Measurements from ENCODE around the gene EIF2AK3. TPM values are rescaled to one million over a fixed set of nuclear protein-coding genes. Genes with fewer than 3 reads are reported as not detected.

EIF2AK3 gene
- total and polyA plus RNA-seq, 10 of the 15 experiments (the other 5 are each of a cell fraction or from before 2014, with no cell fraction given) = 5.0 to 44.7 (median 22.4) TPM

DNA sequence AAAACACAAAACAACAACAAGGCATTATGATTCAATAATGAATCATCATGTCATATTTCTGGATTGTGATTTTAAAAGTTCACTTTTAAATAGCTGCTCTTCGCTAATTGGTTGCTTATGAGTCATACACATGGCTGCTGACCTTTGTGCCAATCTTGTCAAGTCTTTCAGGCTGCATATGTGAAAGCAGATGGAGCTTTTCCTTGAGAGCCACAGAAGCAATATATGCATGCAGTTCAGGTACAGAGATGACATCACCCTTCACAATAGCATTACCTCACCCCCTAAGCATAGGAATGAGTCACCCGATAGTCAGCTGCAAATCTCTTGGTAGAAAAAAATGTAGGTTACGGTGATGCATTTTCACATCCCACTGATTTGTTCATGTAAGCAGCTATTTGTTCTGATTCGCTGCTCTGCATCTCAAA, 27.2 kb downstream of the EIF2AK3 start (continued):
- TF ChIP-seq, protein P1, sequence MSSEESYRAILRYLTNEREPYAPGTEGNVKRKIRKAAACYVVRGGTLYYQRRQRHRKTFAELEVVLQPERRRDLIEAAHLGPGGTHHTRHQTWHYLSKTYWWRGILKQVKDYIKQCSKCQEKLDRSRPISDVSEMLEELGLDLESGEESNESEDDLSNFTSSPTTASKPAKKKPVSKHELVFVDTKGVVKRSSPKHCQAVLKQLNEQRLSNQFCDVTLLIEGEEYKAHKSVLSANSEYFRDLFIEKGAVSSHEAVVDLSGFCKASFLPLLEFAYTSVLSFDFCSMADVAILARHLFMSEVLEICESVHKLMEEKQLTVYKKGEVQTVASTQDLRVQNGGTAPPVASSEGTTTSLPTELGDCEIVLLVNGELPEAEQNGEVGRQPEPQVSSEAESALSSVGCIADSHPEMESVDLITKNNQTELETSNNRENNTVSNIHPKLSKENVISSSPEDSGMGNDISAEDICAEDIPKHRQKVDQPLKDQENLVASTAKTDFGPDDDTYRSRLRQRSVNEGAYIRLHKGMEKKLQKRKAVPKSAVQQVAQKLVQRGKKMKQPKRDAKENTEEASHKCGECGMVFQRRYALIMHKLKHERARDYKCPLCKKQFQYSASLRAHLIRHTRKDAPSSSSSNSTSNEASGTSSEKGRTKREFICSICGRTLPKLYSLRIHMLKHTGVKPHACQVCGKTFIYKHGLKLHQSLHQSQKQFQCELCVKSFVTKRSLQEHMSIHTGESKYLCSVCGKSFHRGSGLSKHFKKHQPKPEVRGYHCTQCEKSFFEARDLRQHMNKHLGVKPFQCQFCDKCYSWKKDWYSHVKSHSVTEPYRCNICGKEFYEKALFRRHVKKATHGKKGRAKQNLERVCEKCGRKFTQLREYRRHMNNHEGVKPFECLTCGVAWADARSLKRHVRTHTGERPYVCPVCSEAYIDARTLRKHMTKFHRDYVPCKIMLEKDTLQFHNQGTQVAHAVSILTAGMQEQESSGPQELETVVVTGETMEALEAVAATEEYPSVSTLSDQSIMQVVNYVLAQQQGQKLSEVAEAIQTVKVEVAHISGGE (CRISPR knock-in tag; IDR thresholded peaks at IDR 0.05) = no peak
- TF ChIP-seq, protein P2, sequence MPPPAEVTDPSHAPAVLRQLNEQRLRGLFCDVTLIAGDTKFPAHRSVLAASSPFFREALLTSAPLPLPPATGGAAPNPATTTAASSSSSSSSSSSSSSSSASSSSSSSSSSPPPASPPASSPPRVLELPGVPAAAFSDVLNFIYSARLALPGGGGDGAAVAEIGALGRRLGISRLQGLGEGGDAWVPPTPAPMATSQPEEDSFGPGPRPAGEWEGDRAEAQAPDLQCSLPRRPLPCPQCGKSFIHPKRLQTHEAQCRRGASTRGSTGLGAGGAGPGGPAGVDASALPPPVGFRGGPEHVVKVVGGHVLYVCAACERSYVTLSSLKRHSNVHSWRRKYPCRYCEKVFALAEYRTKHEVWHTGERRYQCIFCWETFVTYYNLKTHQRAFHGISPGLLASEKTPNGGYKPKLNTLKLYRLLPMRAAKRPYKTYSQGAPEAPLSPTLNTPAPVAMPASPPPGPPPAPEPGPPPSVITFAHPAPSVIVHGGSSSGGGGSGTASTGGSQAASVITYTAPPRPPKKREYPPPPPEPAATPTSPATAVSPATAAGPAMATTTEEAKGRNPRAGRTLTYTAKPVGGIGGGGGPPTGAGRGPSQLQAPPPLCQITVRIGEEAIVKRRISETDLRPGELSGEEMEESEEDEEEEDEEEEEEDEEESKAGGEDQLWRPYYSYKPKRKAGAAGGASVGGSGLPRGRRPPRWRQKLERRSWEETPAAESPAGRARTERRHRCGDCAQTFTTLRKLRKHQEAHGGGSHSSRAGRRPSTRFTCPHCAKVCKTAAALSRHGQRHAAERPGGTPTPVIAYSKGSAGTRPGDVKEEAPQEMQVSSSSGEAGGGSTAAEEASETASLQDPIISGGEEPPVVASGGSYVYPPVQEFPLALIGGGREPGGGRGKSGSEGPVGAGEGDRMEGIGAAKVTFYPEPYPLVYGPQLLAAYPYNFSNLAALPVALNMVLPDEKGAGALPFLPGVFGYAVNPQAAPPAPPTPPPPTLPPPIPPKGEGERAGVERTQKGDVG (CRISPR knock-in tag; IDR thresholded peaks at IDR 0.05) = no peak
- no peak for TF ChIP-seq SMARCA5 (IDR thresholded peaks at IDR 0.05)
- TF ChIP-seq ESRRA (IDR thresholded peaks at IDR 0.05; ENCODE audit: low read length) = 0 out of 2 replicates have a peak, but pooled peaks have one; percentile 33
- TF ChIP-seq RAD21 (IDR thresholded peaks at IDR 0.05; ENCODE audit: insufficient read depth, low read depth, low read length) = 0 out of 2 replicates have a peak, but pooled peaks have one; percentile 4
- TF ChIP-seq, protein P3, sequence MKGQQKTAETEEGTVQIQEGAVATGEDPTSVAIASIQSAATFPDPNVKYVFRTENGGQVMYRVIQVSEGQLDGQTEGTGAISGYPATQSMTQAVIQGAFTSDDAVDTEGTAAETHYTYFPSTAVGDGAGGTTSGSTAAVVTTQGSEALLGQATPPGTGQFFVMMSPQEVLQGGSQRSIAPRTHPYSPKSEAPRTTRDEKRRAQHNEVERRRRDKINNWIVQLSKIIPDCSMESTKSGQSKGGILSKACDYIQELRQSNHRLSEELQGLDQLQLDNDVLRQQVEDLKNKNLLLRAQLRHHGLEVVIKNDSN (IDR thresholded peaks at IDR 0.05; ENCODE audit: borderline replicate concordance, extremely low read length, insufficient read depth, low read depth, low read length) = no peak
- 0 out of 2 replicates have a peak, but pooled peaks have one; percentile 74 for TF ChIP-seq WRNIP1 (IDR thresholded peaks at IDR 0.05; ENCODE audit: borderline replicate concordance, low read depth, low read length)
- TF ChIP-seq NFXL1 (IDR thresholded peaks at IDR 0.05; ENCODE audit: borderline replicate concordance) = no peak
- peak; percentile 86 to 96 for TF ChIP-seq EP300 (IDR thresholded peaks at IDR 0.05; ENCODE audit: borderline replicate concordance in 1 of 2, control insufficient read depth in 1 of 2, low read depth in 2 of 2, low read length in 2 of 2)
- TF ChIP-seq SREBF2 (IDR thresholded peaks at IDR 0.05; ENCODE audit: low read length) = no peak
- TF ChIP-seq, protein P4, sequence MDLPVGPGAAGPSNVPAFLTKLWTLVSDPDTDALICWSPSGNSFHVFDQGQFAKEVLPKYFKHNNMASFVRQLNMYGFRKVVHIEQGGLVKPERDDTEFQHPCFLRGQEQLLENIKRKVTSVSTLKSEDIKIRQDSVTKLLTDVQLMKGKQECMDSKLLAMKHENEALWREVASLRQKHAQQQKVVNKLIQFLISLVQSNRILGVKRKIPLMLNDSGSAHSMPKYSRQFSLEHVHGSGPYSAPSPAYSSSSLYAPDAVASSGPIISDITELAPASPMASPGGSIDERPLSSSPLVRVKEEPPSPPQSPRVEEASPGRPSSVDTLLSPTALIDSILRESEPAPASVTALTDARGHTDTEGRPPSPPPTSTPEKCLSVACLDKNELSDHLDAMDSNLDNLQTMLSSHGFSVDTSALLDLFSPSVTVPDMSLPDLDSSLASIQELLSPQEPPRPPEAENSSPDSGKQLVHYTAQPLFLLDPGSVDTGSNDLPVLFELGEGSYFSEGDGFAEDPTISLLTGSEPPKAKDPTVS (IDR thresholded peaks at IDR 0.05; ENCODE audit: low read depth, low read length) = no peak
- TF ChIP-seq CREM (IDR thresholded peaks at IDR 0.05; ENCODE audit: low read depth) = peak; percentile 95
- TF ChIP-seq KAT2A (conservative IDR thresholded peaks at IDR 0.05; ENCODE audit: control insufficient read depth, low read depth, low read length) = no peak
- peak; percentile 90 for TF ChIP-seq RUNX3 (IDR thresholded peaks at IDR 0.05; ENCODE audit: low read length)
- peak; percentile 100 for TF ChIP-seq ATF7 (IDR thresholded peaks at IDR 0.05; ENCODE audit: low read depth)
- peak; percentile 59; the same call in 1 of the 2 replicates for TF ChIP-seq PAX5 (IDR thresholded peaks at IDR 0.05; ENCODE audit: borderline replicate concordance, low read depth, low read length)
- no peak for TF ChIP-seq BMI1 (IDR thresholded peaks at IDR 0.05; ENCODE audit: borderline replicate concordance)
- TF ChIP-seq IKZF2 (IDR thresholded peaks at IDR 0.05) = peak; percentile 75 to 94
